Measurements from ENCODE around the gene THADA.

DNA sequence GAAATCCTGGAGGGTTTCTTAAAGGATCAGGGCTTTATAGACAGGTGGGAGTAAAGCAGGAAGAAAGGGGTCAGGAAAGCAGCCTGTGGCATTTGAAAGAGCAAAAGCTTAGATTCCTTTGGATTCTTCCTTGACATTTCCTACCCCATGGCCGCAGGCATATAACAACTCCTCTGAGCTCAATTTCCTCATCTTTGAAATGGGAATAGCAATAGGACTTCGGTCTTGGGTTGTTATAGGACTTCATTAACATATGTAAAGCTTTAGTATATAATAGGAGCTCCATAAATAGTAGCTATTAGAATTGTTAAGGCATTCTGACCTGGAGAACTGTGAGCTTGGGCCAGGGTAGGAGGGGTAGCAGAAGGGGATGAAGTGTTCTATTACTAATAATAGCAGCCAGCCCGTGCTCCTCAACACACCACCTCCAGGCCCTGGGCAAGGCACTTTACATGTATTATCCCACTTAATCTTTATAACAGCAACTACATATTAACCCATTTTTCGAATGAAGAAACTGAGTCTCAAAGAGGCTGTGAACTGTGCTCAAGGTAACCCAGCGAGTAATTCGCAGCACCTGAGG lies 380.1 kb downstream of the THADA start:
- TF ChIP-seq, protein P1, sequence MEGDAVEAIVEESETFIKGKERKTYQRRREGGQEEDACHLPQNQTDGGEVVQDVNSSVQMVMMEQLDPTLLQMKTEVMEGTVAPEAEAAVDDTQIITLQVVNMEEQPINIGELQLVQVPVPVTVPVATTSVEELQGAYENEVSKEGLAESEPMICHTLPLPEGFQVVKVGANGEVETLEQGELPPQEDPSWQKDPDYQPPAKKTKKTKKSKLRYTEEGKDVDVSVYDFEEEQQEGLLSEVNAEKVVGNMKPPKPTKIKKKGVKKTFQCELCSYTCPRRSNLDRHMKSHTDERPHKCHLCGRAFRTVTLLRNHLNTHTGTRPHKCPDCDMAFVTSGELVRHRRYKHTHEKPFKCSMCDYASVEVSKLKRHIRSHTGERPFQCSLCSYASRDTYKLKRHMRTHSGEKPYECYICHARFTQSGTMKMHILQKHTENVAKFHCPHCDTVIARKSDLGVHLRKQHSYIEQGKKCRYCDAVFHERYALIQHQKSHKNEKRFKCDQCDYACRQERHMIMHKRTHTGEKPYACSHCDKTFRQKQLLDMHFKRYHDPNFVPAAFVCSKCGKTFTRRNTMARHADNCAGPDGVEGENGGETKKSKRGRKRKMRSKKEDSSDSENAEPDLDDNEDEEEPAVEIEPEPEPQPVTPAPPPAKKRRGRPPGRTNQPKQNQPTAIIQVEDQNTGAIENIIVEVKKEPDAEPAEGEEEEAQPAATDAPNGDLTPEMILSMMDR (IDR thresholded peaks at IDR 0.05; ENCODE audit: low read length): no peak
- no peak for TF ChIP-seq EZH2 (IDR thresholded peaks at IDR 0.05; ENCODE audit: borderline replicate concordance, low read length)
